Transverse colon (tissue), 3 donors: ENCODE results near the gene KRTAP1-5.

Experiments
- POLR2A ChIP-seq: fragments of 450-650 bp; IDR thresholded peaks from one replicate; pipeline ENCODE4 v1.6.1; 2016; ENCODE audit warnings: antibody characterized with exemption, mild to moderate bottlenecking, moderate library complexity
- POLR2AphosphoS5 ChIP-seq, 3 donors: sonication (generic); formaldehyde crosslinking; IDR thresholded peaks; one replicate each; pipeline ENCODE4 v1.6.1; 2016; ENCODE audit warnings: antibody characterized with exemption in 3 of 3

DNA sequence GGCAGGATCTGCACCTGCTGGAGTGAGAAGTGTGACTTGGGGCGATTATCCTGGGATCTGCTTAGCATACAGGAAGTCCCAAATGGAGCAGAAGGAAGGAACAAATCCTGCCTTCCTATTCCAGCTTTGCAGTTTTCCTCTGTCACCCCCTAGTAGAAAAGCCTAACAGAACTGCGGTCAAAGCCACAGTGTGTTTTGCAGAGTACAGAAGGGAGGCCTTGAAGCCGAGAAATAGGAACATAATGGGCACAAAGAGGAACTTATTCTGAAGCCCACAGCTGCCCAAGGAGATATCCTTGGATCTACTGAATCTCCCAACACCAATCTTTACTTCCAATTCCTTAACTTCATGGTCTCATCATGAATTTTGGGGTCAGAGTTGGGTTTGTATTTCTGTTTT, 8.5 kb downstream of the KRTAP1-5 start:
- TF ChIP-seq POLR2AphosphoS5 (IDR thresholded peaks at IDR 0.05), result no peak
- TF ChIP-seq POLR2A, result no peak
